Hindlimb muscle (tissue), 1 donor: ENCODE data around the gene KERA. TPM values are rescaled to one million over a fixed set of nuclear protein-coding genes. Genes with fewer than 3 reads are reported as not detected.
A peak's percentile ranks its signal among the peaks of the same experiment; 100 is the strongest.

Source experiments
- DNase-seq: peaks from one replicate; pipeline ENCODE4 v3.0.0-alpha.2; 2013
- polyA plus RNA-seq: library from polyadenylated mRNA; unstranded; fragments of 120-200 nt; gene quantifications from one replicate; pipeline ENCODE4 v1.2.1, GENCODE V29; 2013; ENCODE audit not compliant: insufficient read length

Gene KERA
- polyA plus RNA-seq, 1 donor = 16.7 TPM

- no peak for DNase-seq
Observed at GRCh38 chr12:91073426-91073825, 15.6 kb upstream of the KERA start.

GRCh38 chr12:91072931-91073330 lies 15.1 kb upstream of the KERA start:
- no peak for DNase-seq

- no peak for DNase-seq
Observed at GRCh38 chr12:91070936-91071335, 13.1 kb upstream of the KERA start.

GRCh38 chr12:91065396-91065795 lies 7.6 kb upstream of the KERA start:
- no peak for DNase-seq

- no peak for DNase-seq
Observed at GRCh38 chr12:91064640-91065039, 6.8 kb upstream of the KERA start.

- DNase-seq = no peak
Observed at GRCh38 chr12:91061091-91061490, 3.3 kb upstream of the KERA start.

- DNase-seq = no peak
Observed at GRCh38 chr12:91059211-91059610, 1.4 kb upstream of the KERA start.

- DNase-seq = no peak
Observed at GRCh38 chr12:91058786-91059185, 962 bp upstream of the KERA start.

GRCh38 chr12:91056488-91056887 lies 1.3 kb downstream of the KERA start:
- DNase-seq = no peak

- no peak for DNase-seq
Observed at GRCh38 chr12:91055976-91056375, 1.8 kb downstream of the KERA start.

- peak; percentile 94 for DNase-seq
Observed at GRCh38 chr12:91053951-91054715, 3.7 kb downstream of the KERA start.

GRCh38 chr12:91052026-91052425 lies 5.8 kb downstream of the KERA start:
- DNase-seq = no peak

GRCh38 chr12:91044586-91044985 lies 13.2 kb downstream of the KERA start:
- no peak for DNase-seq

GRCh38 chr12:91043408-91043807 lies 14.4 kb downstream of the KERA start:
- DNase-seq = no peak

- no peak for DNase-seq
Observed at GRCh38 chr12:91040096-91040755, 17.6 kb downstream of the KERA start.

GRCh38 chr12:91037276-91037675 lies 20.5 kb downstream of the KERA start:
- DNase-seq = peak; percentile 61

- no peak for DNase-seq
Observed at GRCh38 chr12:91033251-91033650, 24.6 kb downstream of the KERA start.

- DNase-seq = no peak
Observed at GRCh38 chr12:91023326-91024004, 34.4 kb downstream of the KERA start.

GRCh38 chr12:91021076-91021475 lies 36.7 kb downstream of the KERA start:
- no peak for DNase-seq

GRCh38 chr12:91019455-91019854 lies 38.4 kb downstream of the KERA start:
- DNase-seq = no peak

GRCh38 chr12:91017511-91018263 lies 40.1 kb downstream of the KERA start:
- no peak for DNase-seq

- DNase-seq = no peak
Observed at GRCh38 chr12:91017043-91017442, 40.8 kb downstream of the KERA start.
